Epithelial cell of proximal tubule (primary cell): ENCODE results near the gene COL13A1. TPM values are rescaled to one million over a fixed set of nuclear protein-coding genes. Genes with fewer than 3 reads are reported as not detected.

Experiments used
- DNase-seq: peaks from one replicate; pipeline ENCODE4 v3.0.0-alpha.2; 2011; ENCODE audit warnings: low read depth
- H3K4me3 ChIP-seq: 2 replicates; pipeline ENCODE4 v1.5.1; 2011; ENCODE audit warnings: low read depth, mild to moderate bottlenecking, low read length
- CTCF ChIP-seq: conservative IDR thresholded peaks from 2 replicates; pipeline ENCODE4 v1.5.1; 2012; ENCODE audit warnings: low read depth, mild to moderate bottlenecking, low read length
- total RNA-seq: library from RNA; depleted of rRNA; stranded (reverse); fragments of >200 nt; gene quantifications from 2 replicates; pipeline ENCODE4 v1.2.3, GENCODE V29; 2015

The COL13A1 gene
- total RNA-seq, 1 donor from 2014 or later = 13.6 TPM

GRCh38 chr10:69880301-69881081 lies 78.8 kb downstream of the COL13A1 start:
- no peak for DNase-seq
- H3K4me3 ChIP-seq = no peak overlapping the region
- TF ChIP-seq CTCF = no peak

- DNase-seq = no peak
- TF ChIP-seq CTCF = no peak
- no peak overlapping the region for H3K4me3 ChIP-seq
Observed at GRCh38 chr10:69881202-69881601, 79.5 kb downstream of the COL13A1 start.

- H3K4me3 ChIP-seq = no peak overlapping the region
- TF ChIP-seq CTCF = peak; percentile 61
- no peak for DNase-seq
Observed at GRCh38 chr10:69883310-69884023, 81.8 kb downstream of the COL13A1 start.

GRCh38 chr10:69884024-69884367 lies 82.3 kb downstream of the COL13A1 start:
- no peak overlapping the region for H3K4me3 ChIP-seq
- DNase-seq = no peak
- TF ChIP-seq CTCF = no peak

GRCh38 chr10:69884686-69885085 lies 83.0 kb downstream of the COL13A1 start:
- no peak for DNase-seq
- TF ChIP-seq CTCF = no peak
- no peak overlapping the region for H3K4me3 ChIP-seq

- no peak for DNase-seq
- no peak overlapping the region for H3K4me3 ChIP-seq
- peak; percentile 59 for TF ChIP-seq CTCF
Observed at GRCh38 chr10:69885379-69886013, 83.8 kb downstream of the COL13A1 start.
